Muscle of arm (tissue), 12 donors: Measurements from ENCODE around the gene ADGRF3. TPM values are rescaled to one million over a fixed set of nuclear protein-coding genes. Genes with fewer than 3 reads are reported as not detected.
A peak's percentile ranks its signal among the peaks of the same experiment; 100 is the strongest.
"Not testable (repeated sequence)": the region's sequence is repeated elsewhere in the genome, so short reads cannot be mapped to it uniquely, and the experiment has no call there.

ENCODE experiments used
- DNase-seq: peaks from one replicate; pipeline ENCODE4 v3.0.0-alpha.2; 2013
- polyA plus RNA-seq, 12 donors: library from polyadenylated mRNA; unstranded; fragments of 120-200 nt; gene quantifications; one replicate each; pipeline ENCODE4 v1.2.1, GENCODE V29; 2013; ENCODE audit not compliant: insufficient read length in 12 of 12

Gene ADGRF3
- polyA plus RNA-seq, 12 donors, result 0.15 to 0.82 (median 0.26) TPM; not detected in 2

GRCh38 chr2:26279886-26280285, 66.7 kb downstream of the ADGRF3 start:
- no peak for DNase-seq

- no peak for DNase-seq
These were observed 69.9 kb downstream of the ADGRF3 start for GRCh38 chr2:26276484-26277227.

GRCh38 chr2:26274058-26274613, 72.5 kb downstream of the ADGRF3 start:
- peak; percentile 25 for DNase-seq

GRCh38 chr2:26273501-26273900, 73.1 kb downstream of the ADGRF3 start:
- DNase-seq, result no peak

- no peak for DNase-seq
These were observed 76.2 kb downstream of the ADGRF3 start for GRCh38 chr2:26270373-26270772.

GRCh38 chr2:26269571-26270158, 76.9 kb downstream of the ADGRF3 start:
- DNase-seq, result no peak

GRCh38 chr2:26268670-26269385, 77.8 kb downstream of the ADGRF3 start:
- DNase-seq, result not testable (repeated sequence)

- no peak for DNase-seq
These were observed 78.4 kb downstream of the ADGRF3 start for GRCh38 chr2:26268213-26268612.

GRCh38 chr2:26258836-26259235, 87.8 kb downstream of the ADGRF3 start:
- not testable (repeated sequence) for DNase-seq

Other genes starting within 250 kb of the ADGRF3 start
- gene GAREM2, start 173.7 kb downstream of the ADGRF3 start, polyA plus RNA-seq, result 10 to 100 TPM in 1 of 12 donors, 1 to 10 TPM in 10, not detected in 1; 2.7 to 17.1 (median 5.3) TPM
- 100 to 1,000 TPM in 11 of 12 donors, not detected in 1; 125 to 224 (median 212) TPM for gene HADHA, start 102.2 kb downstream of the ADGRF3 start, polyA plus RNA-seq
- 100 to 1,000 TPM in 7 of 12 donors, 10 to 100 TPM in 4, not detected in 1; 64.4 to 139 (median 109) TPM for gene HADHB, start 101.8 kb downstream of the ADGRF3 start, polyA plus RNA-seq
- 10 to 100 TPM in 9 of 12 donors, 1 to 10 TPM in 2, not detected in 1; 9.8 to 14.6 (median 11.7) TPM for gene SELENOI, start 646 bp downstream of the ADGRF3 start, polyA plus RNA-seq
- gene DRC1, start 55.1 kb upstream of the ADGRF3 start, polyA plus RNA-seq, result under 1 TPM in 8 of 12 donors, not detected in 4; 0.11 to 0.74 (median 0.24) TPM
- 10 to 100 TPM in 10 of 12 donors, 1 to 10 TPM in 1, not detected in 1; 8.3 to 29.6 (median 17.6) TPM for gene OTOF, start 131.3 kb upstream of the ADGRF3 start, polyA plus RNA-seq